ENCODE results near the gene CYP4F3.

DNA sequence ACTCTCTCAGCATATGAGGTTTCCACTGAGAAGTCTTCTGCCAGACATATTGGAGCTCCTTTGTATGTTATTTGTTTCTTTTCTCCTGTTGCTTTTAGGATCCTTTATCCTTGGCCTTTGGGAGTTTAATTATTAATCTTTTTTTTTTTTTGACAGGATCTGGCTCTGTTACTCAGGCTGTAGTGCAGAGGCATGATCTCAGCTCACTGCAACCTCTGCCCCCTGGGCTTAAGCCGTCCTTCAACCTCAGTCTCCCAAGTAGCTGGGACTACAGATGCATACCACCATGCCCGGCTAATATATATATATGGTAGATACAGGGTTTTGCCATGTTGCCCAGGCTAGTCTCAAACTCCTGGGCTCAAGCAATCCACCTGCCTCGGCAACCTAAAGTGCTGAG lies 6.6 kb upstream of the CYP4F3 start:
- TF ChIP-seq ZNF532 (CRISPR knock-in tag; IDR thresholded peaks at IDR 0.05; ENCODE audit: borderline replicate concordance) = no peak
- TF ChIP-seq, protein P1, sequence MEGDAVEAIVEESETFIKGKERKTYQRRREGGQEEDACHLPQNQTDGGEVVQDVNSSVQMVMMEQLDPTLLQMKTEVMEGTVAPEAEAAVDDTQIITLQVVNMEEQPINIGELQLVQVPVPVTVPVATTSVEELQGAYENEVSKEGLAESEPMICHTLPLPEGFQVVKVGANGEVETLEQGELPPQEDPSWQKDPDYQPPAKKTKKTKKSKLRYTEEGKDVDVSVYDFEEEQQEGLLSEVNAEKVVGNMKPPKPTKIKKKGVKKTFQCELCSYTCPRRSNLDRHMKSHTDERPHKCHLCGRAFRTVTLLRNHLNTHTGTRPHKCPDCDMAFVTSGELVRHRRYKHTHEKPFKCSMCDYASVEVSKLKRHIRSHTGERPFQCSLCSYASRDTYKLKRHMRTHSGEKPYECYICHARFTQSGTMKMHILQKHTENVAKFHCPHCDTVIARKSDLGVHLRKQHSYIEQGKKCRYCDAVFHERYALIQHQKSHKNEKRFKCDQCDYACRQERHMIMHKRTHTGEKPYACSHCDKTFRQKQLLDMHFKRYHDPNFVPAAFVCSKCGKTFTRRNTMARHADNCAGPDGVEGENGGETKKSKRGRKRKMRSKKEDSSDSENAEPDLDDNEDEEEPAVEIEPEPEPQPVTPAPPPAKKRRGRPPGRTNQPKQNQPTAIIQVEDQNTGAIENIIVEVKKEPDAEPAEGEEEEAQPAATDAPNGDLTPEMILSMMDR (IDR thresholded peaks at IDR 0.05) = no peak
- TF ChIP-seq, protein P2, sequence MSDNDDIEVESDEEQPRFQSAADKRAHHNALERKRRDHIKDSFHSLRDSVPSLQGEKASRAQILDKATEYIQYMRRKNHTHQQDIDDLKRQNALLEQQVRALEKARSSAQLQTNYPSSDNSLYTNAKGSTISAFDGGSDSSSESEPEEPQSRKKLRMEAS (CRISPR knock-in tag; IDR thresholded peaks at IDR 0.05) = no peak
- TF ChIP-seq, protein P3, sequence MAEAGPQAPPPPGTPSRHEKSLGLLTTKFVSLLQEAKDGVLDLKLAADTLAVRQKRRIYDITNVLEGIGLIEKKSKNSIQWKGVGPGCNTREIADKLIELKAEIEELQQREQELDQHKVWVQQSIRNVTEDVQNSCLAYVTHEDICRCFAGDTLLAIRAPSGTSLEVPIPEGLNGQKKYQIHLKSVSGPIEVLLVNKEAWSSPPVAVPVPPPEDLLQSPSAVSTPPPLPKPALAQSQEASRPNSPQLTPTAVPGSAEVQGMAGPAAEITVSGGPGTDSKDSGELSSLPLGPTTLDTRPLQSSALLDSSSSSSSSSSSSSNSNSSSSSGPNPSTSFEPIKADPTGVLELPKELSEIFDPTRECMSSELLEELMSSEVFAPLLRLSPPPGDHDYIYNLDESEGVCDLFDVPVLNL (CRISPR knock-in tag; IDR thresholded peaks at IDR 0.05; ENCODE audit: borderline replicate concordance, low read depth) = no peak
- TF ChIP-seq FOXP4 (CRISPR knock-in tag; IDR thresholded peaks at IDR 0.05) = no peak
- TF ChIP-seq JUN (CRISPR knock-in tag; IDR thresholded peaks at IDR 0.05) = no peak
- no peak for TF ChIP-seq KAT7 (CRISPR knock-in tag; IDR thresholded peaks at IDR 0.05; ENCODE audit: borderline replicate concordance)
- no peak for TF ChIP-seq ZNF232 (CRISPR knock-in tag; IDR thresholded peaks at IDR 0.05)
